Mucosa of stomach (tissue), 1 donor: ENCODE data around the gene HSBP1.

Source experiments
- H3K27me3 ChIP-seq: one replicate; pipeline ENCODE4 v1.7.0; 2013; ENCODE audit warnings: mild to moderate bottlenecking, low read length; ENCODE audit not compliant: control insufficient read depth, insufficient read depth
- H3K36me3 ChIP-seq: one replicate; pipeline ENCODE4 v1.7.0; 2013; ENCODE audit warnings: low read length; ENCODE audit not compliant: control insufficient read depth, insufficient read depth
- H3K4me1 ChIP-seq: one replicate; pipeline ENCODE4 v1.7.0; 2013; ENCODE audit warnings: mild to moderate bottlenecking, low read length; ENCODE audit not compliant: control insufficient read depth, insufficient read depth
- H3K4me3 ChIP-seq: one replicate; pipeline ENCODE4 v1.7.0; 2013; ENCODE audit warnings: low read length
- H3K9ac ChIP-seq: one replicate; pipeline ENCODE4 v1.7.0; 2013; ENCODE audit warnings: mild to moderate bottlenecking, low read length, moderate library complexity
- H3K9me3 ChIP-seq: one replicate; pipeline ENCODE4 v1.7.0; 2013; ENCODE audit warnings: mild to moderate bottlenecking, low read length, moderate library complexity; ENCODE audit not compliant: control insufficient read depth
- donor health status: Pancreatic carcinoma.

HSBP1 gene

GRCh38 chr16:83830769-83831455 is 23.1 kb downstream of the HSBP1 start:
- Histone ChIP-seq H3K4me3 (no peak overlapping the region), H3K9me3 (no peaks in the 10 kb centered on the region), H3K4me1 (peaks cover under 1% of the 10 kb centered on the region), H3K27me3 (no peaks in the 10 kb centered on the region), H3K36me3 (no peaks in the 10 kb centered on the region), H3K9ac (no peak overlapping the region)

GRCh38 chr16:83831456-83831987 is 23.7 kb downstream of the HSBP1 start:
- Histone ChIP-seq H3K4me1 (no peaks in the 10 kb centered on the region), H3K4me3 (no peak overlapping the region), H3K27me3 (no peaks in the 10 kb centered on the region), H3K36me3 (no peaks in the 10 kb centered on the region), H3K9me3 (no peaks in the 10 kb centered on the region), H3K9ac (no peak overlapping the region)

DNA sequence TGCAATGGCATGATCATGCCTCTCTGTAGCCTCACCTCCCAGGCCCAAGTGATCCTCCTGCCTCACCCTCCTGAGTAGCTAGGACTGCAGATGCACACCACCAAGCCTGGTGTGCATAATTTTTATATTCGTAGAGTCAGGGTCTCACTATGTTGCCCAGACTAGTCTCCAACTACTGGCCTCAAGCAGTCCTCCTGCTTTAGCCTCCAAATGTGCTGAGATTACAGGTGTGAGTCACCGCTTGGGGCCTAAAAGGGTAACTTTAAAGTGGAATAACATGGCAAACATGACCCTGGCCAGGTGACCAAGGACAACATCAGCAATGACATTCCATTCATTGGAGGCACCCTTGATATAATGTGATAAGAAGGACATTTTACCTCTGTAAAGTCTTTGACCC is 26.1 kb downstream of the HSBP1 start:
- Histone ChIP-seq H3K9ac (no peak overlapping the region), H3K4me1 (no peaks in the 10 kb centered on the region), H3K4me3 (no peak overlapping the region), H3K9me3 (no peaks in the 10 kb centered on the region), H3K27me3 (no peaks in the 10 kb centered on the region), H3K36me3 (no peaks in the 10 kb centered on the region)

DNA sequence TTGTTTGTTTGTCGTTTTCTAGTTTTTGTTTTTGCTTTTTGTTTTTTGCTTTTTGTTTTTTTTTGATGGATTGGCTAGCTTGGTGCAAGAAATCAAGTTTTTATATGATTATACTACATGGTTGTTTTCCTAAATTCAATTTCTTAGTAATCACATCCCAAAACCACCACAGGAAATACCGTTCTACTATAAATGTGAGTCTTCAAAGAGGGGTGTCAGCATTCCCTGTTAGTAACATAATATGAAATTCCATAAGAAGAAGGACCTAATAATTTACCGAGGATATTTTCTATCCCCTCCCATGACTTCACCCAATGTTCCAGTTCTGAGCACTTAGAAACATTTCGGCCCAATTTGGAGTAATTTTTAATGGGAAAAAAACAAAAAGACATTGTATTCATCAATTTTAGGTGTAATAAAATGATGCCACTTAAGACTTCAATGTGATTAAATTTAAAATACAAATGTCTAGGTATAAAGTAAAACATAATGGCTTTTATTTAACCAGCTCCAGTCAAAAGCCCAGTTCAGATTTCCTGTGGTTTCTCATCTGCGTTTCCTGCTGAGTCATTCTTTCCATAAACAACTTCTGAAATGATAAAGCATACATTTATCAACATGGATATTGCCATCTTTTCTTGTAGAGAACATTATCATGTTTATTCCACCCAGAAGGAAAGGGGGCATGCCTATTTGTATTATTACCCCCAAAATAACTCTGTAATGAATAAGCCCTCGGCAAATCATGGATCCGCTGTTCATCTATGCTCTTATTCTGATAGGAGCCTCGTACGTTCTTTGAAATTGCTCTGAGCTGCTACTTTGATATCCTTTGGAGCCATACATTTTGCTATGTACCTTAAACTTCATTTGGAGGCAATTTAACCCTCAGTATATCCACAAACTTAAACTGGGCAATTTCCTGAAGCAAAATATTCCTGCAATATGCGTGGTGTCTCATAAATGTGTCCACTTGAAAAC is 28.1 kb downstream of the HSBP1 start:
- Histone ChIP-seq H3K36me3 (no peaks in the 10 kb centered on the region), H3K9ac (no peak overlapping the region), H3K4me1 (no peaks in the 10 kb centered on the region), H3K27me3 (no peaks in the 10 kb centered on the region), H3K9me3 (no peaks in the 10 kb centered on the region), H3K4me3 (no peak overlapping the region)

DNA sequence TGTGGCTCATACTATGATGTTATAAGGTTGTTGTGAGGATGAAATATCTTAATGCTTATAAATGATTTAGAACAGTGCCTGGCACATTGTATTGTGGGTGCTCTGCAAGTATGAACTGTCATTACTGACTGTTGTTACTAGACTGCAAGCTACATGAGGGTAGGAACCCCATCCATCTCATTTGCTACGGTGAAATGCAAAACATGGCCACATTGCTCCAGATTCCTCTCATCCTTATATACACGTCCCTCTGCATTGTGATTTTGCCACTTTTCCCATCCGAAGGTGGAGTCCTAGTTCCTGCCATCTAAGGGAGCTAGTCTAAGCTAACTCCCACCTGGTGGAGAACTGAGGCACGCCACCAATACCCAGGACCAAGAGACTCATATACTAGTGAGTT is 29.8 kb downstream of the HSBP1 start:
- H3K36me3 ChIP-seq = no peaks in the 10 kb centered on the region
- no peaks in the 10 kb centered on the region for H3K9me3 ChIP-seq
- no peaks in the 10 kb centered on the region for H3K4me1 ChIP-seq
- H3K4me3 ChIP-seq = no peak overlapping the region
- H3K9ac ChIP-seq = no peak overlapping the region
- no peaks in the 10 kb centered on the region for H3K27me3 ChIP-seq

DNA sequence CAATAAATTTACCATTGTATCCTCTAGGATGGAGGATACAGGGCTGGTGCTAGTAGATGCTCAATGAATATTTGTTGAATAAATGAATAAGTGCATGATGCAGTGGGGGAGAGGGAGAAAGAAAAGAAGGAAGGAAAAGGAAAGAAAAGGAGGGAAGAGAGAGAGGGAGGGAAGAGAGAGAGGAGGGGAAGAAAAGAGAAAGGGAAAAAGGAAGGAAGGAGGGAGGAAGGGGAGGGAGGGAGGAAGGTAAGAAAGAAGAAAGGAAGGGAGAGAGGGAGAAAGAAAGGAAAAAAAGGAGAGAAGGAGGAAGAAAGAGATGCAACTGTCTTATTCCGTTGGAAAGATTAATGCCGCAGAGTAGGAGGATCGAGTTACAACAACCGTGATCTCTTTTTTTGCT is 30.4 kb downstream of the HSBP1 start:
- Histone ChIP-seq H3K4me3 (no peak overlapping the region), H3K27me3 (no peaks in the 10 kb centered on the region), H3K9me3 (no peaks in the 10 kb centered on the region), H3K4me1 (no peaks in the 10 kb centered on the region), H3K9ac (no peak overlapping the region), H3K36me3 (no peaks in the 10 kb centered on the region)

GRCh38 chr16:83839561-83839960 is 31.8 kb downstream of the HSBP1 start:
- Histone ChIP-seq H3K9ac (no peak overlapping the region), H3K36me3 (no peaks in the 10 kb centered on the region), H3K9me3 (no peaks in the 10 kb centered on the region), H3K27me3 (no peaks in the 10 kb centered on the region), H3K4me1 (no peaks in the 10 kb centered on the region), H3K4me3 (no peak overlapping the region)

DNA sequence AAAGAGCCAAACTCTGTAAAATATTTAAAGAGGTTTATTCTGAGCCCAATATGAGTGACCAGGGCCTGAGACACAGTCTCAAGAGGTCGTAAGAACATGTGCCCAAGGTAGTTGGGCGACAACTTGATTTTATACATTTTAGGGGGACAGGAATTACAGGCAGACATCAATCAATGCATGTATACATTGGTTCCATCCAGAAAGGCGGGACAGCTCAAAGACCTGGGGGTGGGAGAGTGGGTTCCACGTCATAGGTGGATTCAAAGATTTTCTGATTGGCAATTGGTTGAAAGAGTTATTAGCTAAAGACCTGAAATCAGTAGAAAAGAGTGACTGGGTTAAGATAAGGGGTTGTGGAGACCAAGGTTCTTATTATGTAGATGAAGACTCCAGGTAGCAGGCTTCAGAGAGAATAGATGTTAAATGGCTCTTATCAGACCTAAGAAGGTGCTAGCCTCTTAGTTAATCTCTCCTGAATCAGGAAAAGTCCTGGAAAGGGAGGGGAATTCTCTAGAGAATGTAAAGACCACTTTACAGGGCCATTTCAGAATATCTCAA is 32.4 kb downstream of the HSBP1 start:
- Histone ChIP-seq H3K4me1 (no peaks in the 10 kb centered on the region), H3K27me3 (no peaks in the 10 kb centered on the region), H3K4me3 (no peak overlapping the region), H3K9ac (no peak overlapping the region), H3K36me3 (no peaks in the 10 kb centered on the region), H3K9me3 (no peaks in the 10 kb centered on the region)

GRCh38 chr16:83842291-83842690 is 34.5 kb downstream of the HSBP1 start:
- Histone ChIP-seq H3K4me1 (no peaks in the 10 kb centered on the region), H3K4me3 (no peak overlapping the region), H3K9ac (no peak overlapping the region), H3K27me3 (no peaks in the 10 kb centered on the region), H3K9me3 (no peaks in the 10 kb centered on the region), H3K36me3 (no peaks in the 10 kb centered on the region)

- no peaks in the 10 kb centered on the region for H3K36me3 ChIP-seq
- no peak overlapping the region for H3K9ac ChIP-seq
- no peak overlapping the region for H3K4me3 ChIP-seq
- H3K27me3 ChIP-seq = no peaks in the 10 kb centered on the region
- H3K9me3 ChIP-seq = no peaks in the 10 kb centered on the region
- H3K4me1 ChIP-seq = no peaks in the 10 kb centered on the region
Measured at GRCh38 chr16:83842756-83843507, 35.2 kb downstream of the HSBP1 start.

DNA sequence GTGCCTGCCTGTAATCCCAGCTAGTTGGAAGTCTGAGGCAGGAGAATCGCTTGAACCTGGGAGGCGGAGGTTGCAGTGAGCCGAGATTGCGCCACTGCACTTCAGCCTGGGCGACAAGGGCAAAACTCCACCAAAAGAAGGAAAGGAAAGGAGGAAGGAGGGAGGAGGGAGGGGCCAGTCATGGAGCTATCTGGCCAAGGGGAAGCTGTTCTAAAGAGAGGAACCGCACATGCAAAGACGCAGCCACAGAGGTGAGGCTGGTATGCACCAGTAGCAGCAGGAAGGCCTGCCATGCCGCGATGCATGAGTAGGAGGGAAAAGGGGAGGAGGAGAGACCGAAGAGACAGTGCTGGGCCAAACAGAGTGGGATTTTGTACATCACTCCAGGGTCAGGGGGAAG is 35.9 kb downstream of the HSBP1 start:
- H3K9ac ChIP-seq = no peak overlapping the region
- H3K4me3 ChIP-seq = no peak overlapping the region
- H3K9me3 ChIP-seq = no peaks in the 10 kb centered on the region
- H3K27me3 ChIP-seq = no peaks in the 10 kb centered on the region
- no peaks in the 10 kb centered on the region for H3K36me3 ChIP-seq
- no peaks in the 10 kb centered on the region for H3K4me1 ChIP-seq
